Putamen (tissue), 1 donor: Measurements from ENCODE around the gene KEAP1.

Source experiments
- DNase-seq: peaks from one replicate; pipeline ENCODE4 v3.0.0-alpha.2; 2016; ENCODE audit warnings: low spot score

KEAP1 gene

DNA sequence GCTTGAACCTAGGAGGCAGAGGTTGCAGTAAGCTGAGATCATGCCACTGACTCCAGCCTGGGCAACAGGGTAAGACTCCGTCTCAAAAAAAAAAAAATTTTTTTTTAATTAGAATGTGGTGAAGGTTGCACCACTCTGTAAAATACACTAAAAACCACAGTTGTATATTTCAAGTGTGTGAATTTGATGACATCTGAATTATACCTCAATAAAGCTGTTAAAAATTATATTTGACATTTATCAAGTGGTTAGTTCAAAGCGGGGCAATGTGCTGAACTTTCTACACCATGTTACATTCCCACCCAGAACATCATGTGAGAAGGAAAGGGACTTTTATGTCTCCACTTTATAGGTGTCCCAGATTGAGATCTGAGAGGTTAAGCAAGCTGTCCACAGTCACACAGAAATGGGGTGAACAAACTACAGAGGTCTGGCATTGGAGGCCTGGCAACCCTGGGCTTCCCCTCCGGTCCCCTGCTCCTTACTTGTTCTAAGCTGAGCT is 20.0 kb upstream of the KEAP1 start:
- DNase-seq, result no peak

DNA sequence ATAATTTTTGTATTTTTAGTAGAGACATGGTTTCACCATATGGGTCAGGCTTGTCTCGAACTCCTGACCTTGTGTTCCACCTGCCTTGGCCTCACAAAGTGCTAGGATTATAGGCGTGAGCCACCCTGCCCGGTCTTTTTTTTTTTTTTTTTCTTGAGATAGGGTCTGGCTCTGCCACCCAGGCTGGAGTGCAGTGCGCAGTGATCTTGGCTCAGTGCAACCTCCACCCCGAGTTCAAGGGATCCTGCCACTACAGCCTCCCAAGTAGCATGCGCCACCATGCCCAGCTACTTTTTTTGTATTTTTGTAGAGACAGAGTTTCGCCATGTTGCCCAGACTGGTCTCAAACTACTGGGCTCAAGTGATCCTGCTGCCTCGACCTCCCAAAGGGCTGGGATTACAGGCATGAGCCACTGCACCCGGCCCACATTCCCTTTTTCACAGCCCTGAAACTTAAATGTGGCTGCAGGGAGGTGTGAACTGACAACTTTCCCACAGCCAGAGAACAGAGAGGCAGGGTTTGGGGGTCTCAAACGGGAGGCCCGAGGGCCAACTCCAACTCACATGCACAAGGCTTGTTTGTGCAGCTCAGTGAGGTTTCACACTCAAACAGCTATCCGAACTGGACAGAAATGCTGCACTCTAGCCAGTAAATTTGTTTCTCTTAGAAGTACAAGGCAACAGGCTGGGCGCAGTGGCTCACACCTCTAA is 18.5 kb upstream of the KEAP1 start:
- no peak for DNase-seq

DNA sequence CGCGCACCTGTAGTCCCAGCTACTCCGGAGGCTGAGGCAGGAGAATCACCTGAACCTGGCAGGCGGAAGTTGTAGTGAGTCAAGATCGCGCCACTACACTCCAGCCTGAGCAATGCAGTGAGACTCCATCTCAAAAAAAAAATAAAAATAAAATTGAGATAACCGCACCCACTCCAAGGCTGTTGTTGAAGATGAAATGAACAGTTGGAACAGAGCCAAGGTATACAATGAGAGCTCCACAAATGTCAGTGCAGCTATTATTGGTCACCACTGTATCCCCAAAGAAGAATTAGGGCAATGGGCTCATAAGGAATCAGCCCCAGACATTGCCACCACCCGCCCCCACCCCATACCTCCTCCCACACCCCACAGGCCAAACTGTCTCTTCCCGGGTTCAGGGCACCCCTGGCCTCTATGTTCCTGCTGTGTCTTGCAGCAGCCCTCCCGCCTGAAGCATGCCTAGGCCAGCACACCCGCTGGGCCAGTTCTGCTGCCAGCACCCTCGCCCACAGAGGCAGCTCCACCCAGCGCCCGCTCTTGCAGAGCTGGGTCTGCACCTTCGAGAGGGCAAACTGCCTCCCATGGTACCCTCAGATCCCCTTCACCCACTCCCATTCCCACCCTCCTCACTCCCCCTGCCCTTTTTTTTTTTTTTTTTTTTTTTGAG is 17.6 kb upstream of the KEAP1 start:
- DNase-seq, result no peak

DNA sequence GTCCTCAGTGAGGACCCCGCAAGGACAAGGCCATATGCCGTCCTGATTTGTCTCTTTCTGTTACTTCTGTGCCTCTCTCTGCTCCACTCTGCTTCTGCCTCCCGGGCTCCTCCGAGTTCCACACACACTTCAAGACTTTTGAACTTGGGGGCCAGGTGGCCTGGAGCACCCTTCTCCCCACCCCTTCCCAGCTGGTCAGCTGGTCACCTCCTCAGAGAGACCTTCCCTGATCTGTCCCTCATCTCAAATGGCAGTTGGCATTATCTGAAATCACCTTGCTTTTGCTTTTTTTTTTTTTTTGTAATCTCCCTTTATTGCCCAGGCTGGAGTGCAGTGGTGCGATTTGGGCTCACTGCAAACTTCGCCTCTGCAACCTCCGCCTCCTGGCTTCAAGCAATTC is 16.3 kb upstream of the KEAP1 start:
- no peak for DNase-seq

DNA sequence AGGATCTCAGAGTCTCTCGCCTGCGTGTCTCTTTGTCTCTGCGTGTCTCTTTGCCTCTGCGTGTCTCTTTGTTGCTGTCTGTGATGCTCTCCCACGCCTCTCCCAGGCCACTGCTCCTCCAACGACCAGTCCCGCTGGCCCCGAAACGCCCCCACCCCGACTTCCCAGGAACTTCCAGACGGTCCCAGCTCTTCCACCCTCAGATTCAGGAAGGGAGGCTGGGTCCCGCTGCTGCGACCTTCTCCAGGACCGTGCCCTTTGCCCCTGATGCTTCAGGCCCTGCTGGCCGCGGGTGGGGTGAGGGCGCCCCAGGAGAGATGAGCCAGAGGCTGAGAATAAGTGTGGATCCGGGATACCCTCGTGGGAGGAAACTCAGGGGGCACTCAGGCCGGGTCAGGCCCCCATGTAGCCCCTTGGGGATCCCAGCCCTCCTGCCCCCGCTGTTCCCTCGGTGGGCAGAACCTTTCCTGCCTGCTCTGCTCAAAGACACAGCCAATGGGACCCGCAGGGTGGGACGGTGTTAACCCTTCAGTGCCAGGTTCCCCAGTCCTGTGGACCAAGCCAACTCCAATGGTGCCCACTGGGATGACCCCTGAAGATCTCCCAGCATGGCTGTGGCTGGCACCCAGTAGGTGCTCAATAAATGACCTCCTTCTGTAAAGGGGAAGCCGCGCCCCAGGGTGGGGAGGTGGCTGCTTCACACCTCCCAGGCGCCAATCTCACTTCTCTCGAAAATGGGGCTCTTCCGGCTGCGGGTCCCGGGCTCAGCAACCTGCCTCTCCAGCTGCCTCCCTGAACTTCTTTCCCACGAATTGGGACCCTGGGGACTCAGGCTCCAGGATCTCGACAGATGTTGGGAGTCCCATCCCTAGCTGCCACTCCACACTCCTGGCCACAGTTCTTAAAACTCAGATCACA is 15.5 kb upstream of the KEAP1 start:
- no peak for DNase-seq

DNA sequence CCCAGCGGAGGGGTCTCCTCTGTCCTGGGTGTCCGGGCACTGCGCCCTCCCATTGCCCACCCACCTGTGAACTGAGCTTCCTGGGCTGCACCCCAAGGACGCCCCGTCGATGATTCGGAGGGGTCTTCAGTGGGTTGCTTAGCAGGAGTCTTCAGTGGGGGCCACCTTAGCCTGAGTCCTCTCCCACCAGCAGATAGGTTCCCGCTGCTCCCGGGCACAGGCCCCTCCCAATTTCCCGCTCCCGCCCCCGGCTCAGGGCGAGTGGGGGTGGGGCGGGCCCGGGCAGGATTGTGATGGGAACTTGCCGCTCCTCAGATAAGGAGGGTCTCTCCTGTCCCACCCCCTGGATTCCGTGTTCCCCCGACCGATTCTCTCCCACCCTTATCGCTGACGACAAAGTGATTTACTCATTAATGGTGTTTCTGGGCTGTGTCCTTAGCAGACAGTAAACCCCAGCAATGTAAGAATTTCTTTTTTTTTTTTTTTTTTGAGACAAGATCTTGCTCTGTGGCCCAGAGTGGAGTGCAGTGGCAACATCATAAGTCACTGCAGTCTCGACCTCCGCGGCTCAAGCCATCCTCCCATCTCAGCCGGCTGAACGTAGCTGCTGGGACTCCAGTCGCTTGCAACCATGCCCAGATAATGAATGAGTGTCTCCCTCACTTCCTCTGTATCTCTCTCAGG is 14.7 kb upstream of the KEAP1 start:
- DNase-seq, result peak; percentile 70

DNA sequence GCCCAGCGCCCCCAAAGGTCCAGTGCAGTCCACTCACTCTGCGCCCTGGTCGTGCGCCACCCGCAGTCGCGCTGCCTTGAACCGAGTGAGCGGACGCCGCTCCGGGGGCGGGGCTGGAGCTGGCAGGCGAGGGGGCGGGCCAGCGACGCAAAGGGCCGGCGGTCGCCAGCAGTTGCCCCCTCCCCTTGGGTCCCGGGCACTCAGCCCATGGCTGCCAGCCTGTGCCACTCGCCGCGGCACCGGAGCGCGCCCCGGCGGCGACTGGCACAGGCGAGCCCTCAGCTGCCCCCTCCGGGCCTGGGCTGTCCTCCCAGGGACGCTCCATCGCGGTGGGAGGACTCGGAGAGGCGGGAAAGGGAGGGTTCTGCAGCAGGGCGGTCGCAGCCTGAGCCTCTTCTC is 14.2 kb upstream of the KEAP1 start, which contains the start of gene S1PR5:
Gene S1PR5, minus strand, starts transcription at position 87 of the 399 bp plus-strand sequence. CDS start 2,436 bp downstream, outside the sequence.
- DNase-seq, result peak; percentile 93

DNA sequence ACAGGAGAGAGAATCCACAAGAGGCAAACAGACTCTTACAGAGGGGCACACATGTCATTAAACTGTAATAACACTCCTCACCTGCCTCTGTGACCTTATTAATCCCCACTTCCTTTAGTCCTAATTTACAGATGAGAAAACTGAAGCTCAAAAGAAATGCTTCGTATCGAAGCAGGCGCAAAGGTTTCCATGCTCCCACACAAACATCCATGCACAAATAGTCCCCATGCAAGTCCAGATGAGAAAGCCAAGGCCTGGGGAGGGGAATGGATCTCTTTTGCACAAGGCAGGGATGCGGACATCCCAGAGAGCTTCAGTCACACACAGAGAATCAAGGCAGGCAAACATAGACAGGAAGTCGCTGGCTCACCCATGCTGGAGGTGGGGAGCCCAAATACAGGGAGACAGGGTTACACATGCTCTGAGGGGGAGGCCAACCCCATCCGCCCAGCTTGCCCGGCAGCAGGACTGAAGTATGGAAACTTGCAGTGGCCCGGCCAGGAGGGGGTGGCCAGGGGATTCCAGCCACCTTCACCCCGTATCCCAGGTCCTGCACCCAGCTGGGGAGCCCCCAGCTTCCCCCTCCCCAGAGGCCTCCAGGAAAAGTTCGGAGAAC is 13.6 kb upstream of the KEAP1 start:
- no peak for DNase-seq

DNA sequence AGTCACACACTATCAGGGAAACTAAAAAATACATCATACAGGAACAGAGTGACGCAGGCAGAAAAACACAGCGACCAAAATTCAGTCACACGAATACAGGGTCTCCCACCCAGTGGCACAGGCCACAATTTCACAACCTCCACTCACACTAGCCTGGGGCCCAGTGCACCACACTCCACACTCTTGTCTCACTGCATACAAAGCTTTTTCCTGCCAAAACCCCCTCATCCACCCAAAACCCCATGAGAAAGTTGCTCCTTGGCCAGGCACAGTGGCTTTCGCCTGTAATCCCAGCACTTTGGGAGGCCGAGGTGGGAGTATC is 12.9 kb upstream of the KEAP1 start:
- no peak for DNase-seq

DNA sequence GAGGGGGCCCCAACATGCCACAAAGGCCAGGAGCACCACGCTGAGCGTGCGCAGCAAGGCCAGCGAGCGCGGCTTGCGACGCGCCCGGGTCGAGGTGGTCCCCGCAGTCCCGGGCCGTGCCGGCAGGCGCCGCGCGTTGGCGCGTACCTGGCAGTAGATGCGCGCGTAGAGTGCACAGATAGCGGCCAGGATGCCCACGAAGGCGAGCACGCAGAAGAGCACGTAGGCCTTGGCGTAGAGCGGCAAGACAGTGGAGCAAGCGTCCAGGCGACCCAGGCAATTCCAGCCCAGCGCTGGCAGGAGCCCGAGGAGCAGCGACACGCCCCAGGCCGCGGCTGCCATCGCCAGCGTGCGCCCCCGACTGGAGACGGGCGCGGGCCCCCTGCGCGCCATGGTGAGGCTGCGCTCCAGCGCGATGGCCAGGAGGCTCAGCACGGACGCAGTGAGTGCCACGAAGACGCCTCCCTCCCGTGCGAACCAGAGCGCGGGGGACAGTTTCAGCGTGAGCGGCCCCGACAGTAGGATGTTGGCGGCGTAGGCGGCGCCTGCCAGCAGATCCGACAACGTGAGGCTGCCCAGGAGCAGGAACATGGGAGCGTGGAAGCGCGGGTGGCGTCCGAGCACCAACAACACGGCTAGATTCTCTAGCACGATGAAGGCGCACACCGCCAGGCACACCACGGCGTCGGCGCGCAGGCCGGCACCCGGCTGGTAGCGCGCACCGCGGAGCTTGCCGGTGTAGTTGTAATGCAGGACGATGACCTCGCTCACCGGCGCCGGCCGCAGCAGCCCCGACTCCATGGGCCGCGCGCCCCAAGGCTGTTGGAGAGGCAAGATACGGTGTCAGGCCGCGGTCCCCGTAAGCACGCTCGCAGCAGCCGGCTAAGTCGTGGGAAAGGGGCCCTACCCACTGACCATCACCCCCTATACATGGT is 11.3 kb upstream of the KEAP1 start:
- DNase-seq, result no peak

DNA sequence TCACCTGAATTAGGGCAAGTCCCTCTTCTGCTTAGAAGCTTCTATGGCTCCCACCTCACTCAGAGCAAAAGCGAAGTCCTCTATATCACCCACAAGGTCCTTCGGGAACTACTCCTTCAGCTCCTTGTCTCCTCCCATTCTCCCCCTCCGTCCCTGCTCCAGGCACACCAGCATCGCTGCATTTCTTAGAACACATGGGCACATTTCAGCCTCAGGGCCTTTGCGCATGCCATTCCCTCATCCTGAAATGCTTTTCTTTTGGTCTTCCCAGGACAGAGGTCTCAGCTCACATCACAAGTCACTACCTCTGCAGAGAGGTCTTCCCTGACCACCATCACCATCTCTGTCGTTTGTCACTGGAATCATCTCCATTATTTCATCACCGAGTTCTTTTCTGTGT is 10.1 kb upstream of the KEAP1 start:
- no peak for DNase-seq

DNA sequence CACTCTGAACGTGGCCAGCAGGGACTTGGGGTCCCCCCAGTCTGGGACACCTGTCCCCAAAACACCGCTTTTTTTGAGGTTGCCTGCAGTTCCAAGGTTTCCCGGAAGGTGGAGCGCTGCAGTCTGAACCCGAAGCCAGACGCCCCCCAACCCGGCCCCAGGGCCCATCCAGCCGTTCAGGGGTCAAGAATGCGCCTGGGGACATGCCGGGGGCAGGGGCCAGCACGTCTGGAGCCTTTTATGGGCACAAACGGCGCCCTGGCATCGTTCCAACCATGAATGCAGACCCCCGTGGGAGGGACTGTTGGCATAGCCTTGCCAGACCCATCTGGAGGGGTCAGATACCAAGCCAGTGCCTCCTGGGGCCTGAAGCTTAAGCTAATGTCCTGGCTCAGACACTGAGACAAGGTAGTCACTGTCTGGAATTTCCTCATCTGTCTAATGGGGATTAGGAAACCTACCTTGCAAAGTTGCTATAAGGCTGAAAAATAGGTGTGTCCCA is 7.2 kb upstream of the KEAP1 start:
- no peak for DNase-seq

DNA sequence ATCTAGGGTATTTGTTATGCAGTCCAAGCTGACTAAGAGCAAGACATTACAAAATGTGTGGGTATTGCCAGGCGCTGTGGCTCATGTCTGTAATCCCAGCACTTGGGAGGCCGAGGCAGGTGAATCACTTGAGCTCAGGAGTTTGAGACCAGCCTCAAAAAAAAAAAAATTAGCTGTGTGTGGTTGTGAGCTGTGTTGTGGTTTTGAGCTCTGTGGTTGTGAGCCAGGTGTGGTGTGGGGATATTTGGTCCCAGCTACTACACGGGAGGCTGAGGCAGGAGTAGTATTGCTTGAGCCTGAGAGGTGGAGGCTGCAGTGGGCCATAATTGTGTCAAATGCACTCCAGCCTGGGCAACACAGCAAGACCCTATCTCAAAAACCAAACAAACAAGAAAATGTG is 5.6 kb upstream of the KEAP1 start:
- DNase-seq, result no peak

DNA sequence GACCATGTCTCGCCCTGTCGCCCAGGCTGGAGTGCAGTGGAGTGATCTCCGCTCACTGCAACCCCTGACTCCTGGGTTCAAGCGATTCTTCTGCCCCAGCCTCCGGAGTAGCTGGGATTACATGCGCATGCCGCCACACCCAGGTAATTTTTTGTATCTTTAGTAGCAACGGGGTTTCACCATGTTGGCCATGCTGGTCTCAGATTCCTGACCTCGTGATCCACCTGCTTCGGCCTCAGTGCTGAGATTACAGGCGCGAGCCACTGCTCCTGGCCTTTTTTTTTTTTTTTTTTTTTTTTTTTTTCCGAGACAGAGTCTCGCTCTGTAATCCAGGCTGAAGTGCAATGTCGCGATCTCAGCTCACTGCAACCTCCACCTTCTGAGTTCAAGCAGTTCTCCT is 4.9 kb upstream of the KEAP1 start:
- DNase-seq, result no peak

DNA sequence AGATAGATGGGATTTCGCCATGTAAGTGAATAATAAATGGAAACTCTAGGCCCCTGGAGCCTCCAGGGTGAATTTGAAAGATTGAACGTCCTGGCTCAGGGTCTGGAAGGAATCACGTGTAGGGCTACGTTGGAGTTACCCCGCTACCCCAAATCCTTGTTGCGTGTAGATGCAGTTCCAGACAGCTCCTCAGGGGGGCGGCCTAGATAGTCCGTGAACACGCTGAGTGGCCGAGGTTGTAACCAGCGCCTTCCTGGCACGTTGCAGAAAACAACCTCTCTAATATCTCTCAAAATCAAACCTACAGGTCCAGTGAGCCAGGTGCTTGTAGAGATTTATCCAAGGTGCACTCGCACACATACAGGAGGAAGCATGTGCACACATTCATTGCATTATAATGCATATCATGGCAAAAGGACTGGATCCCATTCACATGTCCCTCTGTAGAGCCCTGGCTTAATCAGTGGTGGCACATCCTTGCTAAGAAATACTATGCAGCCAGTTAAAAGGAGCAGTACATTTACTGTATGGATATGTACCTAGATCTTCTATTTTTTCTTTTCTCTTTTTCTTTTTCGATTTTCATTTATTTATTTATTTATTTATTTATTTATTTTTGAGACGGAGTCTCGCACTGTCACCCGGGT is 2.5 kb upstream of the KEAP1 start:
- peak; percentile 54 for DNase-seq

DNA sequence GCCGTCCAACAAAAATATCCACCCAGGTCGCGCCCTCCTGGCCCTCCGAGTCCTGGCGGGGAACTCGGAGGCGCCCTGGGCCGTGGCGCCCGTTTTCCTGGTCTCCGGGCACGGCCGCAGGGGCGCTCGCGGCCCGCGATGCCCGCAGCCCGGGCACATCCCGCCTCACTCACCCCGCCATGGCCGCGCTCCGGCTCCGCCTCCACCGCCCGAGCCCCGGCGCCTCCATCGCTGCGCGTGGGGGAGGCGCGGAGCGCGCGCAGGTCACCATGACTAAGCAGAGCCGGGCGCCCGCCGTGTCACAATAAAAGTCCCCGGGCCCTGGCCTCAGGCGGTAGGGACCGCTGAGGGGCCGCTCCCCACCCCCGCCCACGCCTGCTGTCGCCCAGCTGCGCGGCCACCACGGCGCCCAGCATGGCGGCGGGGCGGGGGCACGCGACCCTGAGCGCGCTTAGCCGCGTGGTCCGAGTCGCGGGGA is 593 bp downstream of the KEAP1 start:
- peak; percentile 90 for DNase-seq

DNA sequence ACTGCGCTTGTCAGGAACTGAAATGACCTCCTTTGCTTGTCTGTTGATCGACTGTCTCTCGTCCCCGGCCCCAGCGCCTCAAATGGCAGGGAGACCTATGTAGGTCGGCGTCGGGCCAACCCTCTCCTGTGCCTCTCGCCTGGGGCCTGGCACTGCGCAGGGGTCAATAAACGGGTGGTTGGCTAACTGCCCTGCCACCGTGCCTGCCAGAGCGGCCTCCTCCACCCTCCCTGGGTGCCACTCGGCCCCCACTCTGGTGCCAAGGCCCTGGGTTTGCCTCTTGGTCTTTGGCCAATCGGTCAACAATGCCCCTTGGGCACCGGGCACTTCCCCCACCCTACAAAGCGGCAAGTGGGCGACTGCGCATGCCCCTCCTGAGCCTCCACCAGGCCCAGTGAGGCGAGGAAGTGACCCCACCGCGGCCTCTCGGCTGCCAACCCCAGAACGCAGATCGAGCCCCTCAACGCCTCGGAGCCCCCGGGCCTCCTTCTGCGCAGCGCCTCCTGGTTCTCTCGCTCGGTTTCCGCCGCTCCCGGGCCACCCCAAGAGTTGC is 1.1 kb downstream of the KEAP1 start:
- DNase-seq, result peak; percentile 81

DNA sequence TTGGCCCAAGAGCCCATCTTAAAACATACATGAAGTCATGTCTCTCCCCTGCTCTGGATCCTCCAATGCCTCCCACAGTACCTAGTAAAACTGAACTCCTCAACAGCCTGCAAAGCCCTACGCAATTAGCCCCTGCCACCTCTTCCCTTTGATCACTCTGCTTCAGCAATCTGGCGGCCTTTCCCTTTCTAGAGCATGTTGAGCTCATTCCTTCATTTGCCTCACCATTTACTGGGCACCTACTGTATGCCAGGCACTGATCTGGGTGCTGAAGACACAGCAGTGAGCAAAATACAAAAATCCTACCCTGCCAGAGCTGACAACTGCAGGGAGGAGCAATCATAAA is 2.9 kb downstream of the KEAP1 start:
- no peak for DNase-seq

DNA sequence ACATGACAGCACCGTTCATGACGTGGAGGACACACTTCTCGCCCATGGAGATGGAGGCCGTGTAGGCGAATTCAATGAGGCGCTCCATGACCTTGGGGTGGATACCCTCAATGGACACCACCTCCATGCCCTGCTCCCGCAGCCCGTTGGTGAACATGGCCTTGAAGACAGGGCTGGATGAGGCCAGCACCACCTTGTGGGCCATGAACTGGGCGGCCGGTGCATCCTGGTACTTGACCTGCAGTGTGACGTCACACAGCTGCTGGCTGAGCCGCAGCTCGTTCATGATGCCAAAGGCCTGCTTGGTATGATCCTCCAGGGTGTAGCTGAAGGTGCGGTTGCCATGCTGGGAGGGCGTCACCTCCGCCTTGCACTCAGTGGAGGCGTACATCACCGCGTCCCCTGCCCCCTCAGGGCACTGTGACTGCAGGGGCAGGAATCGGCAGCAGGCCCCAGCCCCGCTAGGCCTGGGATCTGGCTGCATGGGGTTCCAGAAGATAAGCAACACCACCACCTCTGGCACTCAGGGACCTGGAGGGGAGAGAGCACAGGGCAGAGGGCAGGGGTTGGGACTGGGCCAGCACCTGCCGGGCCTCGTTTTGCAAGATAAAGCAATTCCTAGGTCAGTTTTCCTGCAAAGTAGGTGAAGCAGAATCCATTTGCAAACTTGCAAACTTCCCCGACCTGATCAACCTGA is 3.5 kb downstream of the KEAP1 start:
- DNase-seq, result no peak
